ENCODE results near the gene SNAPIN. TPM values are rescaled to one million over a fixed set of nuclear protein-coding genes. Genes with fewer than 3 reads are reported as not detected.

The SNAPIN gene
- total RNA-seq, 6 experiments from 2014 or later = 14.6 to 33.2 (median 18.0) TPM

DNA sequence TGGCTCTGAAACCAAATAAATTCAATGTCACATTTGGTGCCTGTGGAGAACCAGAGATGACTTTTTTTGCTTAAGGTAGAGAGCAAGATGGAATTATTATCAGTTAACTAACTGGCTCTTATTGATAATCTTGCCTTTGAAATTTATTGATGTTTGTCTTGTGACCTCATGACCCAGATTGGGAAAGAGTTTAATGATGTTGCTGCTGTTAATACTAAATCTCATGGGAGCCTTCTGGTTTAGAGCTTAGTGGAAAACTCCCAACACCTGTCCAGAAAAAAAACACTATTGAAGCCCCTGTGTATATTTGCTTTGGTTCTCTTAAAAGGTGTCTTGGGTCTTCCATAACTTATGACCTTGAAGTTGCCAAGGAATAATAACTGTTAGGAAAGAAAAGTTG lies 14.7 kb upstream of the SNAPIN start:
- H3K27me3 ChIP-seq = no peaks in the 10 kb centered on the region
- DNase-seq (no peak), ATAC-seq (peak; percentile 46 to 76 (median 70))
- peaks cover 0 to 16% (median 8%) of the 10 kb centered on the region in 4 donors for H3K4me1 ChIP-seq
- no peak for TF ChIP-seq POLR2A (IDR thresholded peaks at IDR 0.05)
- TF ChIP-seq, protein P1, sequence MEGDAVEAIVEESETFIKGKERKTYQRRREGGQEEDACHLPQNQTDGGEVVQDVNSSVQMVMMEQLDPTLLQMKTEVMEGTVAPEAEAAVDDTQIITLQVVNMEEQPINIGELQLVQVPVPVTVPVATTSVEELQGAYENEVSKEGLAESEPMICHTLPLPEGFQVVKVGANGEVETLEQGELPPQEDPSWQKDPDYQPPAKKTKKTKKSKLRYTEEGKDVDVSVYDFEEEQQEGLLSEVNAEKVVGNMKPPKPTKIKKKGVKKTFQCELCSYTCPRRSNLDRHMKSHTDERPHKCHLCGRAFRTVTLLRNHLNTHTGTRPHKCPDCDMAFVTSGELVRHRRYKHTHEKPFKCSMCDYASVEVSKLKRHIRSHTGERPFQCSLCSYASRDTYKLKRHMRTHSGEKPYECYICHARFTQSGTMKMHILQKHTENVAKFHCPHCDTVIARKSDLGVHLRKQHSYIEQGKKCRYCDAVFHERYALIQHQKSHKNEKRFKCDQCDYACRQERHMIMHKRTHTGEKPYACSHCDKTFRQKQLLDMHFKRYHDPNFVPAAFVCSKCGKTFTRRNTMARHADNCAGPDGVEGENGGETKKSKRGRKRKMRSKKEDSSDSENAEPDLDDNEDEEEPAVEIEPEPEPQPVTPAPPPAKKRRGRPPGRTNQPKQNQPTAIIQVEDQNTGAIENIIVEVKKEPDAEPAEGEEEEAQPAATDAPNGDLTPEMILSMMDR (IDR thresholded peaks at IDR 0.05) = no peak
- no peaks in the 10 kb centered on the region for H3K9me3 ChIP-seq
- H3K4me3 ChIP-seq = no peak overlapping the region
- intact Hi-C loops (cut with DNase I) = loop anchor here in 1 of 2 donors (10.0 kb wide), 1 partner anchor 69 kb away; no protein-coding TSS in a partner anchor
- H3K27ac ChIP-seq = peak overlapping the region in 1 of 3 donors; percentile 33
- peaks cover 8 to 73% (median 57%) of the 10 kb centered on the region in 4 donors for H3K36me3 ChIP-seq

DNA sequence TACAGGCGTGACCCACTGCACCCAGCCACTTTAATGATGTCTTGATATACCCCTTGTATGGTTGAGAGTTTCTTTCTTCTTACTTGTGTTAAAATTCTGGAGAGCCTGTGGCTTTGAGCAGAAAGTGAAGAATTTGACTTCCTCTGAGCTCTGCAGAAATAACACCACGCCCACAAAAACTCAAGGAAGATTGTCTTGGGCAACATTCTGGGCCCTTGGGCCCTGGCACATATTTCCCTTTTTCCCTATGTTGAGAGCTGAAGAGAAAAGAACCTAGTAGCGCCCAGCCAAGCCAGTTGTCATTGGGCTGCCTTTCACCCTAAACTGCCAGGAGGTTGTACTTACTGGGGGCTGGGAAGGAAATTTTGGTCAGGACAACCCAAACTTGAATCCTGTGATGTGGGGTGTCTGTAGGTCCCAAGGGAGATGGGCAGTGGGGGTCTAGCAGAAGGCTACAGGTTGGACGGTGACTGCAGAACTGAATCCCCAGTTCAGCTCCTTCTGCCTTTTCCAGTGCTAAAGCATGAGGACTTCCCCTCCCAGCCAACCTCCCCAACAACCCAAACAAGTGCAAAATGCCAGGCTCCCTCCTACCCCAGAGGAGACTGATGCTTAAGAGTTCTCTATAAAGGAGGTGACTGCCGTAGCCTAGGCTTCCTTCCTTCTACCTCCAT lies 11.7 kb upstream of the SNAPIN start:
- ATAC-seq = peak in 1 of 4 donors; percentile 11
- intact Hi-C loops (cut with DNase I) = loop anchor here in 1 of 2 donors (10.0 kb wide), 1 partner anchor 72 kb away; no protein-coding TSS in a partner anchor
- no peak for TF ChIP-seq POLR2A (IDR thresholded peaks at IDR 0.05)
- TF ChIP-seq, protein P1 (IDR thresholded peaks at IDR 0.05) = no peak
- Histone ChIP-seq H3K27me3 (no peaks in the 10 kb centered on the region), H3K4me1 (peaks cover 0 to 29% (median 15%) of the 10 kb centered on the region in 4 donors), H3K36me3 (peaks cover 5 to 46% (median 33%) of the 10 kb centered on the region in 4 donors), H3K4me3 (no peak overlapping the region), H3K9me3 (no peaks in the 10 kb centered on the region), H3K27ac (no peak overlapping the region)
- no peak for DNase-seq
- 95% methylated on average over 3 of the region's 5 CpGs for WGBS (ENCODE audit: insufficient coverage, low coverage, low lambda C conversion rate, missing lambda C conversion rate)

DNA sequence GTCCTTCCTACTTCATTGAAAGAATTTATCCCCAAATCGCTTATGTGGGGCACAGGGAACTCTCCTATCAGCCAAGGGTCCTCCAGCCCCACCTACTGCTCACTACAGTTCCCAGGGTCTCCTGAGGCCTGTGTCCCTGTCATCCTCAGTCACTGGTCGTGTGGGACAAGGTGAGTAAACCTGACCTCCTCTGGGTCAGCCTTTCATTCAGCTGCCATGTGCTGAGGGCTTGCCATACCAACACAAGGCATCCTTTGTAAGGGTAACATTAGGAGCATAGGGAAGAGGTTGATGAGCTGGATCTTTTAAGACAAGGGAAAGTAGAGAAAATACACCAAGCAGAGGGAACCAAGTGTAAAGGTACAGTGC lies 11.2 kb upstream of the SNAPIN start:
- no peak overlapping the region for H3K4me3 ChIP-seq
- no peaks in the 10 kb centered on the region for H3K9me3 ChIP-seq
- no peak overlapping the region for H3K27ac ChIP-seq
- WGBS (ENCODE audit: insufficient coverage, low coverage, low lambda C conversion rate, missing lambda C conversion rate) = 50% methylated on average over 2 of the region's 2 CpGs
- no peak for DNase-seq
- peaks cover 0 to 41% (median 27%) of the 10 kb centered on the region in 4 donors for H3K36me3 ChIP-seq
- intact Hi-C loops (cut with DNase I) = loop anchor here in 1 of 2 donors (10.0 kb wide), 1 partner anchor 73 kb away; no protein-coding TSS in a partner anchor
- TF ChIP-seq, protein P1 (IDR thresholded peaks at IDR 0.05) = no peak
- peak; percentile 6 for TF ChIP-seq POLR2A (IDR thresholded peaks at IDR 0.05)
- H3K4me1 ChIP-seq = peaks cover 0 to 29% (median 15%) of the 10 kb centered on the region in 4 donors
- ATAC-seq = no peak
- no peaks in the 10 kb centered on the region for H3K27me3 ChIP-seq

DNA sequence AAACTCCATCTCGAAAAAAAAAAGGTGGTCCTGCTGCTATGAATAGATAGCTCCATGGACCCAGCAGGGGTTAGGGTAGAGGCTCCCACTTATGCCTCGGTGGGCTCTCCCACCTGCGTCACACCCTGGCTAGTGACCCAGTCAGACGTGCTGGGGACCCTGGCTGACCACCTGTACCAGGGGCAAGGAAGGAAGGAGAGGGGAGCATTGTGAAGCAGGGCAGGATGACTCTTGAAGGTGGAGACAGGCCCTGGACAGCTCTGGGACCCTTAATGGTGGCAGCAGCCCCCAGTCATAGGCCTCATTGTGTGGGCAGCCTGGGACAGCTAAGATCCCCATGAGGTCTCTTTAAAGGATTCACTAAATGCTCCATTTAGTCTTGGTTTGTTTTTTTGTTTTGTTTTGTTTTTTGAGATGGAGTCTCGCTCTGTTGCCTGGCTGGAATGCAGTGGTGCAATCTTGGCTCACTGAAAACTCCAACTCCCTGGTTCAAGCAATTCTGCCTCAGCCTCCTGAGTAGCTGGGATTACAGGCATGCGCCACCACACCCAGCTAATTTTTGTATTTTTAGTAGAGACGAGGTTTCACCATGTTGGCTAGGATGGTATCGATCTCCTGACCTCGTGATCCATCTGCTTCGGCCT lies 10.4 kb upstream of the SNAPIN start:
- no peak for ATAC-seq

More for the DNA sequence above, 10.4 kb upstream of the SNAPIN start:
- 70% methylated on average over 4 of the region's 10 CpGs for WGBS (ENCODE audit: insufficient coverage, low coverage, low lambda C conversion rate, missing lambda C conversion rate)
- no peak overlapping the region for H3K4me3 ChIP-seq
- intact Hi-C loops (cut with DNase I) = loop anchor here in 1 of 2 donors (10.0 kb wide), 1 partner anchor 73 kb away; no protein-coding TSS in a partner anchor
- H3K4me1 ChIP-seq = peaks cover 0 to 26% (median 15%) of the 10 kb centered on the region in 4 donors
- DNase-seq = peak in 1 of 3 donors; percentile 40
- no peaks in the 10 kb centered on the region for H3K27me3 ChIP-seq
- H3K9me3 ChIP-seq = no peaks in the 10 kb centered on the region
- no peak for TF ChIP-seq POLR2A (IDR thresholded peaks at IDR 0.05)
- TF ChIP-seq, protein P1 (IDR thresholded peaks at IDR 0.05) = no peak
- H3K36me3 ChIP-seq = peaks cover 0 to 33% (median 20%) of the 10 kb centered on the region in 4 donors
- H3K27ac ChIP-seq = no peak overlapping the region

All from right lobe of liver (tissue), 6 donors.